Endothelial cell of umbilical vein (primary cell): ENCODE data around the gene PLCB4. TPM values are rescaled to one million over a fixed set of nuclear protein-coding genes. Genes with fewer than 3 reads are reported as not detected.

Source experiments
- BruUV-seq: library from RNA; stranded (reverse); fragments of 400-500 nt; replicated peaks from 2 replicates; lab custom pipeline; 2021; lab: Mats Ljungman, UMichigan
- CTCF ChIA-PET: fragments of 300-600, 350-600 bp; sonication (Branson Sonifier 250); formaldehyde crosslinking; loops from one replicate; lab custom pipeline; 2021; ENCODE audit warnings: antibody characterized with exemption, inconsistent platforms; lab: Charles Lee
- POLR2A ChIA-PET: fragments of 300-600, 350-600 bp; sonication (Branson Sonifier 250); formaldehyde crosslinking; loops from one replicate; lab custom pipeline; 2021; ENCODE audit warnings: antibody characterized with exemption, inconsistent platforms; lab: Charles Lee
- DNase-seq: peaks from one replicate; pipeline ENCODE4 v3.0.0-alpha.2; 2011; ENCODE audit warnings: low read depth, low spot score
- FAIRE-seq: peaks from 2 replicates; lab custom pipeline; 2011; peaks lifted over from hg19 to GRCh38; lab: Jason Lieb, UNC
- H2AFZ ChIP-seq: 2 replicates; pipeline ENCODE4 v1.6.0; 2012; ENCODE audit warnings: low read depth, low read length, control low read depth, inconsistent platforms
- H3K27ac ChIP-seq: 2 replicates; pipeline ENCODE4 v1.5.1; 2011; ENCODE audit warnings: low read depth, mild to moderate bottlenecking, control low read depth, low read length, moderate library complexity; ENCODE audit not compliant: insufficient read depth
- H3K27me3 ChIP-seq, 2 experiments: 2 replicates each; pipeline versions ENCODE4 v1.6.0 to v1.6.1; 2011; ENCODE audit warnings: low read length in 2 of 2, mixed read lengths in 1 of 2; ENCODE audit not compliant: control insufficient read depth in 2 of 2, insufficient read depth in 2 of 2
- H3K36me3 ChIP-seq, 2 experiments: 2 replicates in 1 of 2; 3 replicates in 1 of 2; pipeline ENCODE4 v1.5.1; 2011; ENCODE audit warnings: low read length in 2 of 2, mild to moderate bottlenecking in 1 of 2, moderate library complexity in 1 of 2; ENCODE audit not compliant: control insufficient read depth in 2 of 2, insufficient read depth in 2 of 2; ENCODE audit errors: extremely low read depth in 1 of 2
- H3K4me1 ChIP-seq: 3 replicates; pipeline ENCODE4 v1.5.1; 2011; ENCODE audit warnings: mild to moderate bottlenecking, low read length; ENCODE audit not compliant: control insufficient read depth, insufficient read depth; ENCODE audit errors: extremely low read depth
- H3K4me2 ChIP-seq: 2 replicates; pipeline ENCODE4 v1.6.1; 2011; ENCODE audit warnings: low read length, control low read depth, mixed read lengths; ENCODE audit not compliant: insufficient read depth
- H3K4me3 ChIP-seq, 3 experiments: fragments of 200-600 bp in 1 of 3; sonication (generic), shearing (Covaris generic) in 1 of 3; replicated peaks in 1 of 3; 2 replicates each; pipeline ENCODE4 v1.5.1; 2011 to 2016; ENCODE audit warnings: control low read depth in 3 of 3, low read length in 3 of 3, mild to moderate bottlenecking in 2 of 3, inconsistent platforms in 1 of 3, low read depth in 1 of 3, moderate library complexity in 1 of 3; ENCODE audit not compliant: insufficient read depth in 1 of 3
- H3K79me2 ChIP-seq: 2 replicates; pipeline ENCODE4 v1.6.0; 2012; ENCODE audit warnings: low read length, inconsistent platforms; ENCODE audit not compliant: control insufficient read depth, insufficient read depth
- H3K9ac ChIP-seq: replicated peaks from 2 replicates; pipeline ENCODE3; 2011; ENCODE audit warnings: low read length, control low read depth; ENCODE audit not compliant: insufficient read depth; ENCODE audit errors: extremely low read depth
- H3K9me1 ChIP-seq: replicated peaks from 3 replicates; pipeline ENCODE4 v1.6.0; 2011; ENCODE audit warnings: mild to moderate bottlenecking, low read length; ENCODE audit not compliant: control insufficient read depth, insufficient read depth; ENCODE audit errors: extremely low read depth
- H3K9me3 ChIP-seq: replicated peaks from 2 replicates; pipeline ENCODE4 v1.5.1; 2012; ENCODE audit warnings: low read length, inconsistent platforms; ENCODE audit not compliant: control insufficient read depth, insufficient read depth
- H4K20me1 ChIP-seq: replicated peaks from 2 replicates; pipeline ENCODE3; 2011; ENCODE audit warnings: mild to moderate bottlenecking, low read length; ENCODE audit not compliant: control insufficient read depth, insufficient read depth; ENCODE audit errors: extremely low read depth
- EZH2 ChIP-seq: IDR thresholded peaks from 2 replicates; pipeline ENCODE4 v1.6.1; 2012; ENCODE audit warnings: borderline replicate concordance, low read depth, mild to moderate bottlenecking, moderate library complexity, low read length, inconsistent platforms; ENCODE audit not compliant: severe bottlenecking
- FOS ChIP-seq: IDR thresholded peaks from 2 replicates; pipeline ENCODE4 v1.6.1; 2011; ENCODE audit warnings: mild to moderate bottlenecking, low read length, moderate library complexity, borderline replicate concordance; ENCODE audit not compliant: insufficient read depth
- GATA2 ChIP-seq: IDR thresholded peaks from 2 replicates; pipeline ENCODE4 v1.7.0; 2011; ENCODE audit warnings: low read depth, mild to moderate bottlenecking, moderate library complexity, mixed read lengths, low read length; ENCODE audit not compliant: insufficient read length, insufficient read depth
- JUN ChIP-seq: IDR thresholded peaks from 2 replicates; pipeline ENCODE4 v1.6.1; 2011; ENCODE audit warnings: borderline replicate concordance, low read depth; ENCODE audit not compliant: insufficient read length, insufficient read depth
- MYC ChIP-seq: IDR thresholded peaks from one replicate; pipeline ENCODE4 v1.6.1; 2011; ENCODE audit warnings: mild to moderate bottlenecking, low read depth, low read length
- POLR2A ChIP-seq: IDR thresholded peaks from 2 replicates; pipeline ENCODE4 v1.6.1; 2012; ENCODE audit warnings: low read depth, mild to moderate bottlenecking, control low read depth, low read length
- POLR2AphosphoS5 ChIP-seq: IDR thresholded peaks from 2 replicates; pipeline ENCODE4 v1.6.1; 2012; ENCODE audit warnings: low read depth, mild to moderate bottlenecking, control low read depth, low read length, moderate library complexity; ENCODE audit not compliant: insufficient read depth
- dilution Hi-C: fragments of 300-500 bp; cut with MboI; formaldehyde crosslinking; loops from one replicate; pipeline ENCODE4 v1.15.0; 2019; ENCODE audit warnings: low sequenced_read_pairs; ENCODE audit not compliant: extremely low pct_ligation_motif_present
- intact Hi-C: fragments of 100-400 bp; cut with micrococcal nuclease; formaldehyde crosslinking; loops from one replicate; pipeline ENCODE4 v1.10.0; 2022
- polyA plus RNA-seq, 4 experiments: library from polyadenylated mRNA; depleted of rRNA in 3 of 4; stranded (reverse) in 3 of 4; unstranded in 1 of 4; fragments of >200 nt; gene quantifications; 2 replicates each; pipeline versions ENCODE4 v1.2.1 to v1.2.3, GENCODE V29; 2011 to 2012; ENCODE audit warnings: missing spikeins in 1 of 4
- total RNA-seq: library from RNA; stranded (reverse); gene quantifications from 2 replicates; pipeline ENCODE4 v1.2.3, GENCODE V29; 2021
- TF ChIP-seq, protein P1 (sequence below): IDR thresholded peaks from 2 replicates; pipeline ENCODE4 v1.6.1; 2011; ENCODE audit not compliant: insufficient read depth, insufficient read length
- TF ChIP-seq, protein P2 (sequence below), 2 donors: IDR thresholded peaks; 1 replicate in 1 of 2; 2 replicates in 1 of 2; pipeline ENCODE4 v1.5.1; 2011; ENCODE audit warnings: low read length in 2 of 2, mild to moderate bottlenecking in 2 of 2, moderate library complexity in 2 of 2, control low read depth in 1 of 2, inconsistent platforms in 1 of 2, low read depth in 1 of 2; ENCODE audit not compliant: insufficient read depth in 1 of 2; ENCODE audit errors: extremely low read depth in 1 of 2

Gene PLCB4
- total and polyA plus RNA-seq, 2 donors (not counting 3 experiments of a cell fraction or from before 2014, with no cell fraction given) = 0.37 to 1.7 TPM

DNA sequence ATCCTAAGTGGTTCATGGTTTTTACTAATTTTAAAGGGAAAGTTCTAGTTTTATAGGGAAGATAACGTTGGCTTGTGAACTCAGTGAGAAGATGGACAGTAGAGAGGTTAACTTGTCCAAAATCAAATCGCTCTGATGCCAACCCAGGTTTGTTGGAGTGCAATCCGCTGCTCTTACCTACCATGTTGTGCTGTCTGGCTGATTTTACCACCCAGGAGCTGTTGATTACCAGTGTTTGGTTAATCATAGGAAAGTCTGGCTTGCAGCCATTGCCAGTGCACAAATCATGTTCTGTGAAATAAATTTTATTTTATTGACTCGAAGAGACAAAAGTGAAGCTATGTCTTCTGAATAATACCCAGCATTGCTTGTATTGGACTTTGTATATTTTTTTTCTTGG lies 92.4 kb downstream of the PLCB4 start:
- Histone ChIP-seq H3K27ac (no peak overlapping the region), H3K27me3 (no peaks in the 10 kb centered on the region), H3K9me3 (no peaks in the 10 kb centered on the region), H3K4me1 (no peaks in the 10 kb centered on the region), H3K36me3 (no peaks in the 10 kb centered on the region), H4K20me1 (no peaks in the 10 kb centered on the region), H2AFZ (no peak overlapping the region), H3K9ac (no peak overlapping the region), H3K79me2 (no peaks in the 10 kb centered on the region), H3K9me1 (no peaks in the 10 kb centered on the region), H3K4me3 (no peak overlapping the region), H3K4me2 (no peak overlapping the region)
- intact Hi-C loops (no loop called here), dilution Hi-C loops (no loop called here)
- CTCF ChIA-PET = interaction anchor here (0.6 to 1.0 kb wide), 2 partner anchors 58 to 407 kb away, joined by 3 read pairs; no protein-coding TSS in a partner anchor
- no peak for FAIRE-seq
- DNase-seq = no peak
- no TSS peak for BruUV-seq
- POLR2A ChIA-PET = no interaction called here
- no peak for TF ChIP-seq JUN

DNA sequence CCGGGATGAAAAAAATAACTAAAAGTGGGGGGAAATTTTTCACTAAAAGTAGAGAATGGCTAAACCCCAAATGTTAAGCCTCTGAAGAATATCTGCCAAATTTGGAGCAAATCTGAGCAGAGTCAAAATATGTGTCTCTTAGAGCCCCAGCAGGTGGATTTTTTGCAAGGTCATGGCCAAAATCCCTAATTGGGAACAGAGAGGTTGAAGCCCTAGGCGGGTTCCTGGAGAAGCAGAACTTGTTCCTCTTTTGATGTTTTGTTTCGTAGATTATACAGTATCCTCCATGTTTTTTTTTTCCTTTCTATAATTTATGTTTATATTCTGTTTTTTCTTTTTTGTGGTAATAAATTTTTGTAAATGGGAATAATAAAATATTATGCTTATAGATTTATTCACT lies 94.4 kb downstream of the PLCB4 start:
- Histone ChIP-seq H3K27me3 (no peaks in the 10 kb centered on the region), H3K27ac (no peak overlapping the region), H4K20me1 (no peaks in the 10 kb centered on the region), H3K9ac (no peak overlapping the region), H3K9me3 (no peaks in the 10 kb centered on the region), H2AFZ (no peak overlapping the region), H3K4me1 (no peaks in the 10 kb centered on the region), H3K9me1 (no peaks in the 10 kb centered on the region), H3K4me3 (no peak overlapping the region), H3K36me3 (no peaks in the 10 kb centered on the region), H3K79me2 (no peaks in the 10 kb centered on the region), H3K4me2 (no peak overlapping the region)
- no peak for DNase-seq
- ChIA-PET CTCF (interaction anchor here (1.8 kb wide), 1 partner anchor 309 kb away, joined by 4 read pairs; no protein-coding TSS in a partner anchor), POLR2A (no interaction called here)
- intact Hi-C loops = no loop called here
- no TSS peak for BruUV-seq
- no peak for TF ChIP-seq MYC
- no peak for TF ChIP-seq GATA2
- TF ChIP-seq FOS = no peak
- no peak for TF ChIP-seq POLR2AphosphoS5
- TF ChIP-seq, protein P1, sequence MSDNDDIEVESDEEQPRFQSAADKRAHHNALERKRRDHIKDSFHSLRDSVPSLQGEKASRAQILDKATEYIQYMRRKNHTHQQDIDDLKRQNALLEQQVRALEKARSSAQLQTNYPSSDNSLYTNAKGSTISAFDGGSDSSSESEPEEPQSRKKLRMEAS = no peak
- TF ChIP-seq POLR2A = no peak
- TF ChIP-seq EZH2 = no peak
- no peak for TF ChIP-seq JUN
- TF ChIP-seq, protein P2, sequence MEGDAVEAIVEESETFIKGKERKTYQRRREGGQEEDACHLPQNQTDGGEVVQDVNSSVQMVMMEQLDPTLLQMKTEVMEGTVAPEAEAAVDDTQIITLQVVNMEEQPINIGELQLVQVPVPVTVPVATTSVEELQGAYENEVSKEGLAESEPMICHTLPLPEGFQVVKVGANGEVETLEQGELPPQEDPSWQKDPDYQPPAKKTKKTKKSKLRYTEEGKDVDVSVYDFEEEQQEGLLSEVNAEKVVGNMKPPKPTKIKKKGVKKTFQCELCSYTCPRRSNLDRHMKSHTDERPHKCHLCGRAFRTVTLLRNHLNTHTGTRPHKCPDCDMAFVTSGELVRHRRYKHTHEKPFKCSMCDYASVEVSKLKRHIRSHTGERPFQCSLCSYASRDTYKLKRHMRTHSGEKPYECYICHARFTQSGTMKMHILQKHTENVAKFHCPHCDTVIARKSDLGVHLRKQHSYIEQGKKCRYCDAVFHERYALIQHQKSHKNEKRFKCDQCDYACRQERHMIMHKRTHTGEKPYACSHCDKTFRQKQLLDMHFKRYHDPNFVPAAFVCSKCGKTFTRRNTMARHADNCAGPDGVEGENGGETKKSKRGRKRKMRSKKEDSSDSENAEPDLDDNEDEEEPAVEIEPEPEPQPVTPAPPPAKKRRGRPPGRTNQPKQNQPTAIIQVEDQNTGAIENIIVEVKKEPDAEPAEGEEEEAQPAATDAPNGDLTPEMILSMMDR (IDR thresholded peaks at IDR 0.05; ENCODE audit: extremely low read depth in 1 of 2, insufficient read depth in 1 of 2, low read depth in 1 of 2, low read length in 2 of 2) = no peak
- no peak for FAIRE-seq
- dilution Hi-C loops = no loop called here
